ENCODE measurements around the gene IP6K1. TPM values are rescaled to one million over a fixed set of nuclear protein-coding genes. Genes with fewer than 3 reads are reported as not detected.

Gene IP6K1
- total RNA-seq, 1 experiment from 2014 or later: 44.8 TPM

GRCh38 chr3:49803465-49804140 lies 17.3 kb upstream of the IP6K1 start:
- Mint-ChIP-seq H3K9me3 (ENCODE audit: unreplicated experiment) (no peaks in the 10 kb centered on the region), H3K4me1 (ENCODE audit: insufficient read depth, unreplicated experiment) (peaks cover 24% of the 10 kb centered on the region), H3K27ac (ENCODE audit: low read depth, unreplicated experiment) (peak overlapping the region; percentile 71), H3K4me3 (ENCODE audit: unreplicated experiment) (peak overlapping the region; percentile 78), H3K27me3 (ENCODE audit: insufficient read depth, unreplicated experiment) (peaks cover 10% of the 10 kb centered on the region), H3K36me3 (ENCODE audit: insufficient read depth, unreplicated experiment) (no peaks in the 10 kb centered on the region)
- intact Hi-C loops (cut with micrococcal nuclease): loop anchor here (2.0 to 5.0 kb wide), 2 partner anchors 17 to 284 kb away; partner anchors contain the start of genes IP6K1 and RBM5
- ChIA-PET CTCF (interaction anchor here (0.5 to 12.4 kb wide), 18 partner anchors 22 to 647 kb away, joined by 3 to 201 read pairs (median 4); partner anchors contain the start of genes MON1A, MST1R and TRAIP), POLR2A (interaction anchor here (0.6 to 2.5 kb wide), 32 partner anchors 8 to 333 kb away, joined by 3 to 30 read pairs (median 4); partner anchors contain the start of genes DAG1, GMPPB, IP6K1 and MON1A)
- no peak for TF ChIP-seq CTCF (IDR thresholded peaks at IDR 0.05; ENCODE audit: unreplicated experiment)
- BruUV-seq (replicated peaks): no TSS peak
- DNase-seq (ENCODE audit: unreplicated experiment): peak; percentile 74

GRCh38 chr3:49802719-49803464 lies 16.6 kb upstream of the IP6K1 start, which contains the start of gene INKA1:
Gene INKA1, plus strand, starts transcription at chr3:49803261. Its CDS starts 132 bp downstream, at chr3:49803393.
- H3K9me3 Mint-ChIP-seq (ENCODE audit: unreplicated experiment): no peaks in the 10 kb centered on the region
- H3K27ac Mint-ChIP-seq (ENCODE audit: low read depth, unreplicated experiment): peak within 1 kb of the TSS; percentile 71
- ChIA-PET CTCF (interaction anchor here (0.5 to 12.4 kb wide), 27 partner anchors 13 to 647 kb away, joined by 3 to 201 read pairs (median 4); partner anchors contain the start of genes GMPPB, IP6K1, MON1A and MST1R), POLR2A (interaction anchor here (0.7 to 2.5 kb wide), 27 partner anchors 8 to 332 kb away, joined by 3 to 30 read pairs (median 4); partner anchors contain the start of genes DAG1, GMPPB, IP6K1 and MON1A)
- peaks cover 24% of the 10 kb centered on the region for H3K4me1 Mint-ChIP-seq (ENCODE audit: insufficient read depth, unreplicated experiment)
- no TSS peak for BruUV-seq (replicated peaks)
- H3K36me3 Mint-ChIP-seq (ENCODE audit: insufficient read depth, unreplicated experiment): no peaks in the 10 kb centered on the region
- peak; percentile 74 for TF ChIP-seq CTCF (IDR thresholded peaks at IDR 0.05; ENCODE audit: unreplicated experiment)
- DNase-seq (ENCODE audit: unreplicated experiment): peak; percentile 87
- H3K4me3 Mint-ChIP-seq (ENCODE audit: unreplicated experiment): peak within 1 kb of the TSS; percentile 78
- H3K27me3 Mint-ChIP-seq (ENCODE audit: insufficient read depth, unreplicated experiment): peaks cover 10% of the 10 kb centered on the region
- intact Hi-C loops (cut with micrococcal nuclease): loop anchor here (1.0 to 5.0 kb wide), 5 partner anchors 16 to 284 kb away; partner anchors contain the start of genes IP6K1 and RBM5

- TF ChIP-seq CTCF (IDR thresholded peaks at IDR 0.05; ENCODE audit: unreplicated experiment): no peak
- intact Hi-C loops (cut with micrococcal nuclease): loop anchor here (5.0 kb wide), 1 partner anchor 286 kb away; the partner anchor contains the start of gene RBM5
- DNase-seq (ENCODE audit: unreplicated experiment): no peak
Measured at GRCh38 chr3:49801160-49801559, 14.8 kb upstream of the IP6K1 start.

More at GRCh38 chr3:49801160-49801559, 14.8 kb upstream of the IP6K1 start:
- Mint-ChIP-seq H3K27me3 (ENCODE audit: insufficient read depth, unreplicated experiment) (peaks cover 10% of the 10 kb centered on the region), H3K27ac (ENCODE audit: low read depth, unreplicated experiment) (peak overlapping the region; percentile 28), H3K4me1 (ENCODE audit: insufficient read depth, unreplicated experiment) (peaks cover 24% of the 10 kb centered on the region), H3K4me3 (ENCODE audit: unreplicated experiment) (no peak overlapping the region), H3K9me3 (ENCODE audit: unreplicated experiment) (no peaks in the 10 kb centered on the region), H3K36me3 (ENCODE audit: insufficient read depth, unreplicated experiment) (peaks cover 3% of the 10 kb centered on the region)
- BruUV-seq (replicated peaks): no TSS peak
- ChIA-PET POLR2A (interaction anchor here (1.2 to 3.1 kb wide), 3 partner anchors 14 to 139 kb away, joined by 3 to 33 read pairs (median 3); partner anchors contain the start of genes IP6K1 and RBM6), CTCF (interaction anchor here (0.5 to 12.4 kb wide), 11 partner anchors 14 to 363 kb away, joined by 3 to 201 read pairs (median 6); partner anchors contain the start of genes IP6K1, MON1A and MST1R)
